Lower lobe of right lung (tissue), 2 donors: Measurements from ENCODE around the gene DGCR2. TPM values are rescaled to one million over a fixed set of nuclear protein-coding genes. Genes with fewer than 3 reads are reported as not detected.
A peak's percentile ranks its signal among the peaks of the same experiment; 100 is the strongest.

Experiments
- ATAC-seq, 2 donors: fragments of 200-7000 bp; cut with Tn5 transposase; one replicate each; pipeline ENCODE4 v1.9.1; 2020 to 2022; ENCODE audit warnings: mild to moderate bottlenecking in 2 of 2, moderate library complexity in 2 of 2
- DNase-seq: peaks from one replicate; pipeline ENCODE4 v3.0.0-alpha.2; 2020
- H3K27ac ChIP-seq: fragments of 200-600 bp; one replicate; pipeline ENCODE4 v1.8.0; 2022
- H3K27me3 ChIP-seq: fragments of 200-600 bp; one replicate; pipeline ENCODE4 v1.8.0; 2022; ENCODE audit warnings: low read depth
- H3K36me3 ChIP-seq: fragments of 200-600 bp; one replicate; pipeline ENCODE4 v1.8.0; 2022; ENCODE audit warnings: mild to moderate bottlenecking
- H3K4me1 ChIP-seq: fragments of 200-600 bp; one replicate; pipeline ENCODE4 v1.8.0; 2022
- H3K4me3 ChIP-seq: fragments of 200-600 bp; one replicate; pipeline ENCODE4 v1.8.0; 2022; ENCODE audit warnings: mild to moderate bottlenecking
- H3K9me3 ChIP-seq: fragments of 200-600 bp; one replicate; pipeline ENCODE4 v1.8.0; 2022
- intact Hi-C: fragments of 100-400 bp; cut with DNase I; formaldehyde crosslinking; loops from one replicate; pipeline ENCODE4 v1.11.0; 2022
- total RNA-seq: library from RNA; stranded (reverse); fragmentation: NEBNext Ultra II Directional; extraction: Animal tissue kit (Norgen Biotek cat#: 25700); gene quantifications from one replicate; pipeline ENCODE4 v1.2.1, GENCODE V29; 2021
- TF ChIP-seq, protein P1 (sequence below): fragments of 200-600 bp; IDR thresholded peaks from one replicate; pipeline ENCODE4 v1.8.0; 2022; ENCODE audit warnings: antibody characterized with exemption, mild to moderate bottlenecking
- donor health status: DM: no; HTN: yes; CAD: no; lungs with severe emphysema.

The DGCR2 gene
- total RNA-seq, 1 donor from 2014 or later = 62.9 TPM

- Histone ChIP-seq H3K4me3 (no peak overlapping the region), H3K36me3 (no peaks in the 10 kb centered on the region), H3K9me3 (no peaks in the 10 kb centered on the region), H3K27me3 (no peaks in the 10 kb centered on the region), H3K4me1 (peaks cover 25% of the 10 kb centered on the region), H3K27ac (no peak overlapping the region)
- ATAC-seq = no peak
- TF ChIP-seq, protein P1, sequence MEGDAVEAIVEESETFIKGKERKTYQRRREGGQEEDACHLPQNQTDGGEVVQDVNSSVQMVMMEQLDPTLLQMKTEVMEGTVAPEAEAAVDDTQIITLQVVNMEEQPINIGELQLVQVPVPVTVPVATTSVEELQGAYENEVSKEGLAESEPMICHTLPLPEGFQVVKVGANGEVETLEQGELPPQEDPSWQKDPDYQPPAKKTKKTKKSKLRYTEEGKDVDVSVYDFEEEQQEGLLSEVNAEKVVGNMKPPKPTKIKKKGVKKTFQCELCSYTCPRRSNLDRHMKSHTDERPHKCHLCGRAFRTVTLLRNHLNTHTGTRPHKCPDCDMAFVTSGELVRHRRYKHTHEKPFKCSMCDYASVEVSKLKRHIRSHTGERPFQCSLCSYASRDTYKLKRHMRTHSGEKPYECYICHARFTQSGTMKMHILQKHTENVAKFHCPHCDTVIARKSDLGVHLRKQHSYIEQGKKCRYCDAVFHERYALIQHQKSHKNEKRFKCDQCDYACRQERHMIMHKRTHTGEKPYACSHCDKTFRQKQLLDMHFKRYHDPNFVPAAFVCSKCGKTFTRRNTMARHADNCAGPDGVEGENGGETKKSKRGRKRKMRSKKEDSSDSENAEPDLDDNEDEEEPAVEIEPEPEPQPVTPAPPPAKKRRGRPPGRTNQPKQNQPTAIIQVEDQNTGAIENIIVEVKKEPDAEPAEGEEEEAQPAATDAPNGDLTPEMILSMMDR = no peak
- intact Hi-C loops = no loop called here
- DNase-seq = no peak
These were observed 2.2 kb upstream of the DGCR2 start for GRCh38 chr22:19124377-19124776.

DNA sequence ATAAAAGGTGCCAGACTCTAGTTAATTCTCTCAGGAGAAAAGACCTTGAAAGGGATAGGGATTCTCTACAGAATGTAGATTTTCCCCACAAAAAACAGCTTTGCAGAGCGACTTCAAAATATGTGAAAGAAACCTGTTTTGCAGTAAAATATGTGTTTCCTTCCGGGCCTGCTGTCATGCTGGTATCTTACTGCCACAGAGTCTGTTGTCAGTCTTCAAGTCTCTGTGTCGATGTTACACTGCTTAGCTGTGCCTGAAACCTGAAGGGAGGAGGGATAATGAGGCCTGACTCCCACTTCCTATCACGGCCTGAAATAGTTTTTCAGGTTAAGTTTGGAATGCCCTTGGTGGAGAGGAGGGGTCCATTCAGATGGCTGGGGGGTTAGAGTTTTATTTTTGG lies 1.7 kb upstream of the DGCR2 start:
- Histone ChIP-seq H3K4me1 (peaks cover 30% of the 10 kb centered on the region), H3K9me3 (no peaks in the 10 kb centered on the region), H3K27ac (no peak overlapping the region), H3K27me3 (no peaks in the 10 kb centered on the region), H3K36me3 (no peaks in the 10 kb centered on the region), H3K4me3 (no peak overlapping the region)
- TF ChIP-seq, protein P1 = no peak
- intact Hi-C loops = no loop called here
- DNase-seq = no peak
- ATAC-seq = no peak

DNA sequence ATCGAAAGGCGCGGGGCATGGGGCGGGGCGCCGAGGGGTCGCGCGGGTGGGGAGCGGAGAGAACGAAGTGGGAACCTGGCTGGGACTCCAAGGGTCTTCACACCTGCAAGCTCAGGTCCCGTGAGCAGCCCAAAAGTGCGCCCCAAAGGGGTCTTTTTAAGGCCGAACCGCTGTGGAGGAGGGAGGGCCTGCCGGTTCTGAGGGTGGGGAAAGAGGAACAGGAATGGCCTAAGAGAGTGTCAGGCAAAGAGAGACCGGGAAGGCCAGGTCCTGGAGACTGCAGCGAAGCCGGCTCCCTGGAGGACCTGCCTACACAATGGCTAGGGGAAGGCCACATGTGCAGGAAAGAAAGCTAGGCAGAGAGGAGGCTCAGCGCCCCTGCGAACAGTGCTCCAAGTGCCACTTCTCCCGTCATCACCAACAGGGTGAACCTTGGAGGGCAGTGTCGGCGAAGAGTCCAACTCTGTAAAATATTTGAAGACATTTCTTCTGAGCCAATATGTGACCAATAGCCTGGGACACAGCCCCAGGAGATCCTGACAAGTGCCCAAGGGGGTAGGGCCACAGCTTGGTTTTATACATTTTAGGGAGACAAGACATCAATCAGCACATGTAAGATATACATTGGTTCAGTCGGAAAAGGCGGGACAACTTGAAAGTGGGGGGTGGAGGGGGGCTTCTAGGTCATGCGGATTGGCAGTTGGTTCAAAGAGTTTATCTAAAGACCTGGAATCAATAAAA lies 710 bp upstream of the DGCR2 start:
- Histone ChIP-seq H3K4me1 (peaks cover 40% of the 10 kb centered on the region), H3K27me3 (no peaks in the 10 kb centered on the region), H3K27ac (peak overlapping the region; percentile 95), H3K36me3 (peaks cover 9% of the 10 kb centered on the region), H3K4me3 (peak overlapping the region; percentile 68), H3K9me3 (no peaks in the 10 kb centered on the region)
- peak; percentile 30 to 43 for ATAC-seq
- TF ChIP-seq, protein P1 = no peak
- intact Hi-C loops = no loop called here
- no peak for DNase-seq

GRCh38 chr22:19121631-19122142 lies 525 bp downstream of the DGCR2 start:
- peak; percentile 76 for DNase-seq
- TF ChIP-seq, protein P1 = no peak
- peak; percentile 56 to 66 for ATAC-seq
- Histone ChIP-seq H3K27me3 (no peaks in the 10 kb centered on the region), H3K36me3 (peaks cover 10% of the 10 kb centered on the region), H3K4me1 (peaks cover 51% of the 10 kb centered on the region), H3K4me3 (peak overlapping the region; percentile 68), H3K27ac (peak overlapping the region; percentile 95), H3K9me3 (no peaks in the 10 kb centered on the region)
- intact Hi-C loops = no loop called here

GRCh38 chr22:19120829-19121630 lies 1.2 kb downstream of the DGCR2 start:
- Histone ChIP-seq H3K4me3 (peak overlapping the region; percentile 68), H3K27me3 (no peaks in the 10 kb centered on the region), H3K27ac (peak overlapping the region; percentile 95), H3K4me1 (peaks cover 57% of the 10 kb centered on the region), H3K9me3 (no peaks in the 10 kb centered on the region), H3K36me3 (peaks cover 10% of the 10 kb centered on the region)
- ATAC-seq (peak; percentile 64 to 76), DNase-seq (peak; percentile 76)
- intact Hi-C loops = no loop called here
- TF ChIP-seq, protein P1 = no peak
